Pulmonary artery endothelial cell (primary cell): ENCODE measurements around the gene MPC1. TPM values are rescaled to one million over a fixed set of nuclear protein-coding genes. Genes with fewer than 3 reads are reported as not detected.

Experiments
- DNase-seq: peaks from one replicate; pipeline ENCODE4 v3.0.0-alpha.2; 2011; ENCODE audit warnings: low read depth, low spot score
- total RNA-seq: library from RNA; depleted of rRNA; stranded (reverse); fragments of >200 nt; gene quantifications from 2 replicates; pipeline ENCODE4 v1.2.3, GENCODE V29; 2014

MPC1 gene
- total RNA-seq, 1 donor from 2014 or later, result 21.7 TPM

- DNase-seq, result no peak
These were observed 65.2 kb downstream of the MPC1 start for GRCh38 chr6:166317261-166318212.

- DNase-seq, result no peak
These were observed 67.3 kb downstream of the MPC1 start for GRCh38 chr6:166315436-166315835.

Other genes with a start within 250 kb of the MPC1 start
- gene TBXT, start 215.1 kb downstream of the MPC1 start, total RNA-seq, result not detected in 2 replicates
- gene PRR18, start 74.5 kb downstream of the MPC1 start, total RNA-seq, result not detected in 2 replicates
- gene SFT2D1, start 40.4 kb downstream of the MPC1 start, total RNA-seq, result 27.9 and 32.9 TPM in 2 replicates
- 1.4 and 2.4 TPM in 2 replicates for gene RAMACL, start 203.7 kb upstream of the MPC1 start, total RNA-seq
- 120 and 124 TPM in 2 replicates for gene RPS6KA2, start 244.3 kb upstream of the MPC1 start, total RNA-seq